Adrenal gland (tissue), 5 donors: ENCODE data around the gene CTCFL.

Source experiments
- POLR2A ChIP-seq, 2 donors: fragments of 450-650 bp; IDR thresholded peaks; one replicate each; pipeline ENCODE4 v1.6.1; 2017; ENCODE audit warnings: antibody characterized with exemption in 2 of 2, mild to moderate bottlenecking in 2 of 2, moderate library complexity in 1 of 2
- TF ChIP-seq, protein P1 (sequence below), 6 experiments: fragments of 450-650 bp in 4 of 6; fragments of 200-600 bp in 2 of 6; sonication (generic) in 1 of 6; IDR thresholded peaks; 1 replicate in 5 of 6; 2 replicates in 1 of 6; pipeline versions ENCODE4 v1.5.1 to v1.8.0; 2016 to 2021; ENCODE audit warnings: antibody characterized with exemption in 6 of 6, mild to moderate bottlenecking in 2 of 6, moderate library complexity in 1 of 6
- donor health status: DM: no; HTN: no; CAD: no.

DNA sequence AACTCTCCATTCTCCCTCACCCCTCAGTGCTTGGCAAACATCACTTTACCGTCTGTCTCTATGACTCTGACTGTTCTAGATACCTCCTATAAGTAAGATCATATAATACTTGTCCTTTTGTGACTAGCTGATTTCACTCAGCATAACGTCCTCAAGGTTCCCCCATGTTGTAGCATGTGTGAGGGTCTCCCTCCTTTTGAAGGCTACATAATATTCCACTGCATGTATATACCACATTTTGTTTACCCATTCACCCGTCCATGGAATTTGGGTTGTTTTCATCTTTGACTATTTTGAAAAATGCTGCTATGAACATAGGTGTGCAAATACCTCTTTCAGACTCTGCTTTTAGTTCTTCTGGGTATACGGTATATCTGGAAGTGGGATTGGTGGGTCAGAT lies 28.3 kb downstream of the CTCFL start:
- TF ChIP-seq, protein P1, sequence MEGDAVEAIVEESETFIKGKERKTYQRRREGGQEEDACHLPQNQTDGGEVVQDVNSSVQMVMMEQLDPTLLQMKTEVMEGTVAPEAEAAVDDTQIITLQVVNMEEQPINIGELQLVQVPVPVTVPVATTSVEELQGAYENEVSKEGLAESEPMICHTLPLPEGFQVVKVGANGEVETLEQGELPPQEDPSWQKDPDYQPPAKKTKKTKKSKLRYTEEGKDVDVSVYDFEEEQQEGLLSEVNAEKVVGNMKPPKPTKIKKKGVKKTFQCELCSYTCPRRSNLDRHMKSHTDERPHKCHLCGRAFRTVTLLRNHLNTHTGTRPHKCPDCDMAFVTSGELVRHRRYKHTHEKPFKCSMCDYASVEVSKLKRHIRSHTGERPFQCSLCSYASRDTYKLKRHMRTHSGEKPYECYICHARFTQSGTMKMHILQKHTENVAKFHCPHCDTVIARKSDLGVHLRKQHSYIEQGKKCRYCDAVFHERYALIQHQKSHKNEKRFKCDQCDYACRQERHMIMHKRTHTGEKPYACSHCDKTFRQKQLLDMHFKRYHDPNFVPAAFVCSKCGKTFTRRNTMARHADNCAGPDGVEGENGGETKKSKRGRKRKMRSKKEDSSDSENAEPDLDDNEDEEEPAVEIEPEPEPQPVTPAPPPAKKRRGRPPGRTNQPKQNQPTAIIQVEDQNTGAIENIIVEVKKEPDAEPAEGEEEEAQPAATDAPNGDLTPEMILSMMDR (IDR thresholded peaks at IDR 0.05) = no peak
- TF ChIP-seq POLR2A (IDR thresholded peaks at IDR 0.05) = no peak
